ENCODE results near the gene CHMP4A. TPM values are rescaled to one million over a fixed set of nuclear protein-coding genes. Genes with fewer than 3 reads are reported as not detected.
A peak's percentile ranks its signal among the peaks of the same experiment; 100 is the strongest.

CHMP4A gene, protein sequence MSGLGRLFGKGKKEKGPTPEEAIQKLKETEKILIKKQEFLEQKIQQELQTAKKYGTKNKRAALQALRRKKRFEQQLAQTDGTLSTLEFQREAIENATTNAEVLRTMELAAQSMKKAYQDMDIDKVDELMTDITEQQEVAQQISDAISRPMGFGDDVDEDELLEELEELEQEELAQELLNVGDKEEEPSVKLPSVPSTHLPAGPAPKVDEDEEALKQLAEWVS
- total RNA-seq (2011; cell fraction: chromatin; rRNA removed; ENCODE audit: low replicate concordance) = 40.8 and 43.4 TPM in 2 replicates
- total RNA-seq (2011; cell fraction: nucleolus; rRNA removed) = 10.3 and 14.2 TPM in 2 replicates
- total RNA-seq (2011; cell fraction: nucleoplasm; rRNA removed) = 21.1 and 24.1 TPM in 2 replicates
- total RNA-seq (2014; rRNA removed) (52.5 and 52.7 TPM in 2 replicates), total RNA-seq (2014; rRNA removed; fragmentation: Illumina TruSeq; extraction: Trizol) (37.6 and 41.5 TPM in 2 replicates), total RNA-seq (2015; rRNA removed; fragmentation: Illumina TruSeq; extraction: Trizol) (37.2 and 38.7 TPM in 2 replicates), total RNA-seq (2021) (25.7 and 28.8 TPM in 2 replicates), polyA plus RNA-seq (2011; rRNA removed) (36.1 and 50.5 TPM in 2 replicates), polyA plus RNA-seq (2014; fragmentation: Illumina TruSeq; extraction: Trizol) (77.2 and 88.9 TPM in 2 replicates), polyA plus RNA-seq (2014; fragmentation: Nextera tagmentation; extraction: Ambion mirVana) (100 to 1,000 TPM in 1 of 2 experiments, 10 to 100 TPM in 1; 91.4 to 104 TPM), polyA plus RNA-seq (2014; rRNA removed) (77.0 and 84.5 TPM in 2 replicates), polyA minus RNA-seq (2011; rRNA and poly(A)+ RNA removed) (53.3 and 63.0 TPM in 2 replicates), Bru-seq, nascent RNA (percentile 87 among the genes with signal in this experiment), BruChase-seq, experiment 1, labeled RNA remaining after a 2-hour chase (percentile 82 among the genes with signal in this experiment), BruChase-seq, experiment 2, labeled RNA remaining after a 6-hour chase (percentile 87 among the genes with signal in this experiment)
- 25.1 and 73.5 TPM in 2 replicates for polyA plus RNA-seq (2011; cell fraction: cytosol; rRNA removed)
- polyA plus RNA-seq (2011; cell fraction: nucleus; rRNA removed) = 14.6 and 17.5 TPM in 2 replicates
- polyA plus RNA-seq (2012) = 67.8 and 71.0 TPM in 2 replicates
- 10.3 TPM in 2 replicates for polyA minus RNA-seq (2011; cell fraction: cytosol; rRNA and poly(A)+ RNA removed)
- 3.5 and 7.1 TPM in 2 replicates for polyA minus RNA-seq (2011; cell fraction: nucleus; rRNA and poly(A)+ RNA removed)
- long read RNA-seq, experiment 1, transcript CHMP4A-201 (6 exons, 1,393 nt) = major isoform, 126 of 146 reads
- long read RNA-seq, experiment 1, partial matches to known transcripts = 3 of 146 reads
- long read RNA-seq, experiment 1, other reads (novel, unspliced or antisense) = 15 of 146 reads
- long read RNA-seq, experiment 2, transcript CHMP4A-201 (6 exons, 1,393 nt) = major isoform, 30 of 37 reads
- long read RNA-seq, experiment 2, partial matches to known transcripts = 2 of 37 reads
- long read RNA-seq, experiment 2, other reads (novel, unspliced or antisense) = 5 of 37 reads
- long read RNA-seq, experiment 3, transcript CHMP4A-201 (6 exons, 1,393 nt) = major isoform, 38 of 44 reads
- long read RNA-seq, experiment 3, partial matches to known transcripts = 0 of 44 reads
- long read RNA-seq, experiment 3, other reads (novel, unspliced or antisense) = 6 of 44 reads

DNA sequence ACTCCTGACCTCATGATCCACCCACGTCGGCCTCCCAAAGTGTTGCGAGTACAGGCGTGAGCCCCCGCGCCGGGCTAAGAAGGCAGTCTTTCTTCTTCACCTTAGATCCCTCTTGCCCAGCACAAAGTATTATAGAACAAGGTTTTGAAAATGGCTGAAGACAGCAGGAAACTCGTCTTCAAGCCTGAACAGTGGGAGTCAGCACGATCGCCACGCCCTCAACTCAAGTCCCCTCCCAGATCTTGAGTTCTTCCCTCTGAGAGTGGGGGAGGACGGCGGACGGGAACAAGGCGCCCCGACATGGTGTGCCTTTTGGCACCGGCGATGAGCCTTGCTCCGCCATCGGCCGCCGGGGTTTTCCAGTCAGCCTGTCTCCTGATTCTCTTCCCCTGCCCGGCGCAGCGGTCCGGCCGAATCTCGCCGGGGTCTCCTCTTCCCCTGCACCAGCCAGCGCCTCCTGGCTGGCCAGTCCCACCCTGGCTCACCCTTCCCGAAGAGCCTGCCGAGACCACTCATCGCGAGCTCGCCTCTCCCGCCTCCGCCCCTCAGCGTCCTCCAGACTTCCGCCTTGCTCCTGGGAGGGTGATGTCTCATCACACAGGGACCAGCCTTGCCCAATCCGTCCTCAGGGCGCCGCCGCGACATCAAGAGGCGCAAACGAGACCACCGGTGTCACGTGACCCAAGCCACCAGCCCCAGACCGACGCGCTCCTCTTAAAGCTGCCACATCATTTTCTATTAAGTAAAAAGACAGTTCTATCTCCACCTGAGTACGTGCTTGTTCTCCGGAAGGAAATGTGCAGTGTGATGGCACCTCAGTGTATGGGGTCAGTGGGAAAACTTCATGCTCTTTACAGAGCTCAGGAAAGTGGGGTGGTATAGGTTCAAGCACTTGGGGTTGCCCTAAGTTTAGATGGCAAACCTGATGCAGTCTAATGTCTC lies at the start of gene CHMP4A:
TSS of gene CHMP4A (minus strand) at position 565 of the 942 bp plus-strand sequence. CDS start at position 516, 49 bp downstream.
- no peaks in the 10 kb centered on the region for H4K20me1 ChIP-seq (replicated peaks; ENCODE audit: control insufficient read depth, insufficient read depth, low read length)
- H3K9ac ChIP-seq (ENCODE audit: insufficient read depth in 1 of 2, low read depth in 2 of 2, low read length in 2 of 2) = peak within 1 kb of the TSS; percentile 95 to 96
- H3K27ac ChIP-seq (ENCODE audit: extremely low read depth, low read depth, low read length) = peak within 1 kb of the TSS; percentile 98
- peaks cover 4 to 13% of the 10 kb centered on the region in 2 experiments; a peak in 4 of 5 replicates for H3K4me1 ChIP-seq (replicated peaks in 1 of 2; ENCODE audit: control insufficient read depth in 2 of 2, insufficient read depth in 2 of 2, low read length in 2 of 2)
- peaks cover 40% of the 10 kb centered on the region; the same call in 2 of the 3 replicates for H3K36me3 ChIP-seq (ENCODE audit: control insufficient read depth, insufficient read depth, low read length)
- WGBS (ENCODE audit: insufficient coverage, low coverage, missing lambda C conversion rate) = 1% methylated on average over 29 of the region's 53 CpGs
- no peaks in the 10 kb centered on the region for H3K27me3 ChIP-seq (ENCODE audit: control insufficient read depth in 2 of 2, insufficient read depth in 2 of 2, low read length in 2 of 2)
- H2AFZ ChIP-seq (ENCODE audit: low read depth, low read length) = peak within 1 kb of the TSS; percentile 94
- FAIRE-seq (peak; percentile 95), ATAC-seq (peak; percentile 94), DNase-seq (ENCODE audit: extremely low read depth in 1 of 4, low spot score in 3 of 4) (peak; percentile 87 to 97 (median 90))
- H3K9me1 ChIP-seq (ENCODE audit: control insufficient read depth, insufficient read depth, low read length) = no peaks in the 10 kb centered on the region
- BruUV-seq (replicated peaks) = no TSS peak
- POLR2A ChIA-PET = interaction anchor here (0.5 to 3.6 kb wide), 10 partner anchors 9 to 159 kb away, joined by 3 to 21 read pairs (median 4); partner anchors contain the start of genes DCAF11, TINF2 and TM9SF1
- peaks cover 26% of the 10 kb centered on the region for H3K79me2 ChIP-seq (ENCODE audit: control insufficient read depth, insufficient read depth, low read length)
- peak within 1 kb of the TSS; percentile 94 for H3K4me2 ChIP-seq (ENCODE audit: insufficient read depth, low read length)
- H3K4me3 ChIP-seq = peak within 1 kb of the TSS; percentile 85
- in situ Hi-C loops (cut with MboI) = no loop called here
- intact Hi-C loops (cut with micrococcal nuclease) = no loop called here
- CTCF ChIA-PET (ENCODE audit: low intra/inter-chr PET ratio) = no interaction called here
- H3K9me3 ChIP-seq (replicated peaks; ENCODE audit: control insufficient read depth, insufficient read depth, low read depth, low read length) = no peaks in the 10 kb centered on the region
- TF ChIP-seq CHD1 (IDR thresholded peaks at IDR 0.05; ENCODE audit: low read length) (no peak), PHF8 (IDR thresholded peaks at IDR 0.05; ENCODE audit: borderline replicate concordance, low read length) (peak; percentile 91), ESRRA (IDR thresholded peaks at IDR 0.05; ENCODE audit: borderline replicate concordance, low read depth) (peak; percentile 67; the same call in 1 of the 2 replicates), RBBP5 (IDR thresholded peaks at IDR 0.05; ENCODE audit: borderline replicate concordance, insufficient read depth, low read length, poor library complexity, severe bottlenecking) (peak; percentile 64), SP1 (CRISPR knock-in tag; IDR thresholded peaks at IDR 0.05) (peak; percentile 80), SUPT5H (IDR thresholded peaks at IDR 0.05) (peak; percentile 97), SPI1 (IDR thresholded peaks at IDR 0.05; ENCODE audit: borderline replicate concordance, low read depth, low read length) (no peak), FOXP1 (CRISPR knock-in tag; IDR thresholded peaks at IDR 0.05) (0 out of 2 replicates have a peak, but pooled peaks have one; percentile 35), USF2 (CRISPR knock-in tag; IDR thresholded peaks at IDR 0.05) (peak; percentile 96), YY1 (IDR thresholded peaks at IDR 0.05; ENCODE audit: borderline replicate concordance in 1 of 3, control insufficient read depth in 1 of 3, extremely low read depth in 1 of 3, insufficient read depth in 3 of 3, insufficient read length in 1 of 3, insufficient replicate concordance in 2 of 3, low read depth in 1 of 3, low read length in 2 of 3) (peak in 2 of 3 experiments; percentile 50 to 76)

All from K562 (cell line).